ENCODE results near the gene TELO2. TPM values are rescaled to one million over a fixed set of nuclear protein-coding genes. Genes with fewer than 3 reads are reported as not detected.

The TELO2 gene
- total RNA-seq, 1 donor: 10.2 TPM

- Histone ChIP-seq H3K4me3 (ENCODE audit: low read length) (no peak overlapping the region), H3K27me3 (ENCODE audit: insufficient read depth, low read length) (no peaks in the 10 kb centered on the region), H3K4me1 (ENCODE audit: insufficient read depth, low read length) (peaks cover 8% of the 10 kb centered on the region), H3K9me3 (ENCODE audit: low read depth, low read length) (no peaks in the 10 kb centered on the region)
Observed at GRCh38 chr16:1550696-1551095, 57.5 kb downstream of the TELO2 start.

GRCh38 chr16:1551166-1551565 lies 58.0 kb downstream of the TELO2 start:
- Histone ChIP-seq H3K27me3 (ENCODE audit: insufficient read depth, low read length) (no peaks in the 10 kb centered on the region), H3K4me3 (ENCODE audit: low read length) (no peak overlapping the region), H3K9me3 (ENCODE audit: low read depth, low read length) (no peaks in the 10 kb centered on the region), H3K4me1 (ENCODE audit: insufficient read depth, low read length) (peaks cover 4% of the 10 kb centered on the region)

GRCh38 chr16:1552129-1552528 lies 59.0 kb downstream of the TELO2 start:
- H3K4me1 ChIP-seq (ENCODE audit: insufficient read depth, low read length): no peaks in the 10 kb centered on the region
- no peaks in the 10 kb centered on the region for H3K27me3 ChIP-seq (ENCODE audit: insufficient read depth, low read length)
- no peaks in the 10 kb centered on the region for H3K9me3 ChIP-seq (ENCODE audit: low read depth, low read length)
- H3K4me3 ChIP-seq (ENCODE audit: low read length): no peak overlapping the region

GRCh38 chr16:1553946-1554825 lies 61.0 kb downstream of the TELO2 start:
- H3K4me1 ChIP-seq (ENCODE audit: insufficient read depth, low read length): peaks cover 2% of the 10 kb centered on the region
- H3K27me3 ChIP-seq (ENCODE audit: insufficient read depth, low read length): no peaks in the 10 kb centered on the region
- no peaks in the 10 kb centered on the region for H3K9me3 ChIP-seq (ENCODE audit: low read depth, low read length)
- H3K4me3 ChIP-seq (ENCODE audit: low read length): no peak overlapping the region

GRCh38 chr16:1554826-1555445 lies 61.8 kb downstream of the TELO2 start:
- Histone ChIP-seq H3K4me3 (ENCODE audit: low read length) (no peak overlapping the region), H3K9me3 (ENCODE audit: low read depth, low read length) (no peaks in the 10 kb centered on the region), H3K27me3 (ENCODE audit: insufficient read depth, low read length) (no peaks in the 10 kb centered on the region), H3K4me1 (ENCODE audit: insufficient read depth, low read length) (peaks cover 9% of the 10 kb centered on the region)

GRCh38 chr16:1556254-1556653 lies 63.1 kb downstream of the TELO2 start:
- Histone ChIP-seq H3K9me3 (ENCODE audit: low read depth, low read length) (no peaks in the 10 kb centered on the region), H3K4me1 (ENCODE audit: insufficient read depth, low read length) (peaks cover 21% of the 10 kb centered on the region), H3K27me3 (ENCODE audit: insufficient read depth, low read length) (no peaks in the 10 kb centered on the region), H3K4me3 (ENCODE audit: low read length) (no peak overlapping the region)

- Histone ChIP-seq H3K9me3 (ENCODE audit: low read depth, low read length) (no peaks in the 10 kb centered on the region), H3K4me3 (ENCODE audit: low read length) (no peak overlapping the region), H3K4me1 (ENCODE audit: insufficient read depth, low read length) (peaks cover 21% of the 10 kb centered on the region), H3K27me3 (ENCODE audit: insufficient read depth, low read length) (no peaks in the 10 kb centered on the region)
Observed at GRCh38 chr16:1557074-1557473, 63.9 kb downstream of the TELO2 start.

GRCh38 chr16:1557576-1557975 lies 64.4 kb downstream of the TELO2 start:
- Histone ChIP-seq H3K4me3 (ENCODE audit: low read length) (no peak overlapping the region), H3K4me1 (ENCODE audit: insufficient read depth, low read length) (peaks cover 21% of the 10 kb centered on the region), H3K9me3 (ENCODE audit: low read depth, low read length) (no peaks in the 10 kb centered on the region), H3K27me3 (ENCODE audit: insufficient read depth, low read length) (no peaks in the 10 kb centered on the region)

GRCh38 chr16:1559446-1559975 lies 66.4 kb downstream of the TELO2 start:
- peaks cover 21% of the 10 kb centered on the region for H3K4me1 ChIP-seq (ENCODE audit: insufficient read depth, low read length)

More at GRCh38 chr16:1559446-1559975, 66.4 kb downstream of the TELO2 start:
- no peak overlapping the region for H3K4me3 ChIP-seq (ENCODE audit: low read length)
- no peaks in the 10 kb centered on the region for H3K27me3 ChIP-seq (ENCODE audit: insufficient read depth, low read length)
- no peaks in the 10 kb centered on the region for H3K9me3 ChIP-seq (ENCODE audit: low read depth, low read length)

Other genes starting within 250 kb of the TELO2 start
- not detected for gene TPSD1, start 237.3 kb upstream of the TELO2 start, total RNA-seq
- gene UBE2I, start 183.7 kb upstream of the TELO2 start, total RNA-seq: 108 TPM
- gene BAIAP3, start 159.7 kb upstream of the TELO2 start, total RNA-seq: 2.3 TPM
- gene TSR3, start 141.5 kb upstream of the TELO2 start, total RNA-seq: 21.3 TPM
- 29.8 TPM for gene GNPTG, start 141.4 kb upstream of the TELO2 start, total RNA-seq
- gene UNKL, start 78.7 kb upstream of the TELO2 start, total RNA-seq: 18.4 TPM
- 4.3 TPM for gene UQCC4, start 72.6 kb upstream of the TELO2 start, total RNA-seq
- gene PERCC1, start 62.3 kb upstream of the TELO2 start, total RNA-seq: 0.84 TPM
- gene CCDC154, start 48.8 kb upstream of the TELO2 start, total RNA-seq: 0.21 TPM
- 58.2 TPM for gene CLCN7, start 18.3 kb upstream of the TELO2 start, total RNA-seq
- not detected for gene PTX4, start 4.4 kb upstream of the TELO2 start, total RNA-seq
- 12.6 TPM for gene TMEM204, start 40.3 kb downstream of the TELO2 start, total RNA-seq
- 2.3 TPM for gene IFT140, start 118.7 kb downstream of the TELO2 start, total RNA-seq
- gene CRAMP1, start 119.0 kb downstream of the TELO2 start, total RNA-seq: 11.2 TPM
- gene JPT2, start 184.9 kb downstream of the TELO2 start, total RNA-seq: 2.5 TPM
- 135 TPM for gene MAPK8IP3, start 212.8 kb downstream of the TELO2 start, total RNA-seq

All from mononuclear cell (primary cell).